DMS153 treated with DMSO at 0.1 percent for 48 hours (cell line): ENCODE measurements around the gene CIRBP.

ENCODE experiments used
- DNase-seq: peaks from one replicate; lab custom pipeline; 2025; ENCODE audit not compliant: unreplicated experiment; lab: John Stamatoyannopoulos, UW

Gene CIRBP

DNA sequence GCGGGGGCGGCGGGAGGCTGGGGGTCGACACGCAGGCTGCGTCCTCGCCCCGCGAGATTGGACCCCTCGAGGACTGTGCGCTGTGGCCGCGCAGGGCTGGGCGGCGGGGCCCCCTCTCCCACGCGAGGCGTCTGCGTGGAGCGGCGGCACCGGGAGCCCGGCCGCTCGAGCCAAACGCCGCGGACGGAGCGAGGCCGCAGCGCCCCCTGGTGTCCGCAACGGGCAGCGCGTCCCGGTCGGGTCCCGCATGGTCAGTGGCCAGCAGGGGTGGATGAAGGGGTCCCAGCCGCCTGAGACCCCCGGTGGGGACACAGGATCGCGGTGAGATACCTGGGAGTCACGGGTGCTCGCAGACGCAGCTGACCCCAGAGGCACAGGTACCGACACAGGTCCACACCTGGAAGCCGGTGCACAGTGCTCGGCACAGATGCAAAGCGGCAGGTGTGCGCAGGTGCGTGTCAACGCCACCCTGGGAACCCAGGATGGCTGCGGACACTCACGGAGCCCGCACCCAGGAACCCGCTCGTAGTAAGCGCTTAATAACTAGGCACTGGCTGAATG is 2.1 kb upstream of the CIRBP start:
- no peak for DNase-seq

DNA sequence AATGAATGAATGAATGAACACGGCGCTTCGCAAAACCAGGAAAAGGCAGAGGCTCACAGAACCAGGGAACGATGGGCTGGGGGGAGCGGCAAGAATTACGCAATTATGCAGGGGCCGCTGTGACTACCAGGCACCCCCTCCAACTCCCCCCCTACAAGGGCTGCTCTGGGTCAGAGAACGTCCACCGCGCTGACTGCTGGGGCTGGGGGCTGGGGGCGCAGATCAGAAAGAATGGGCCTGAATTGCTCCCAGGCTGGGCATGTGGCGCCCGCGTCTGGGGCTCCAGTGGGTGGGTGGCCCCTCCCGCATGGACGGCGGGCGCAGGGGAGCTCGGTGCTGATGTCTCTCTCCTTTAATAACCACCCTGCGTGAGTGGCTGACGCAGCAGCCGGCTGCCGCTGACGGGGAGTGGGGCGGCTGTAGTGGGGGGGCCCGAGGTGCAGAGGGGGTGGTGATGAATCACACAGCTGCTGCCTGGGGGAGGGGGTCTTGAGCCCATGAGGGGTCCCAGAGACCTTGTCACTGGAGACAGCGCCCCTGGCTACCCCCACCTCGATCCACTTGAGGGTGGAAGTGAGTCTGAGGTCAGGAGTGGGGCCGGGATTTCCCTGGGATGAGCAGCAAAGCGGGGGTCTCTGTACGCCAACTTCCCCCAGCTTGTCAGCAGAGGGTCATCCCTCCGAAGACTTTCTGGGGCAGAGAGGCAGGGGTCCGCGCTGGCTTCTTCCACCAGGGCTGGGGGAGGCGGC is 1.5 kb upstream of the CIRBP start:
- no peak for DNase-seq

DNA sequence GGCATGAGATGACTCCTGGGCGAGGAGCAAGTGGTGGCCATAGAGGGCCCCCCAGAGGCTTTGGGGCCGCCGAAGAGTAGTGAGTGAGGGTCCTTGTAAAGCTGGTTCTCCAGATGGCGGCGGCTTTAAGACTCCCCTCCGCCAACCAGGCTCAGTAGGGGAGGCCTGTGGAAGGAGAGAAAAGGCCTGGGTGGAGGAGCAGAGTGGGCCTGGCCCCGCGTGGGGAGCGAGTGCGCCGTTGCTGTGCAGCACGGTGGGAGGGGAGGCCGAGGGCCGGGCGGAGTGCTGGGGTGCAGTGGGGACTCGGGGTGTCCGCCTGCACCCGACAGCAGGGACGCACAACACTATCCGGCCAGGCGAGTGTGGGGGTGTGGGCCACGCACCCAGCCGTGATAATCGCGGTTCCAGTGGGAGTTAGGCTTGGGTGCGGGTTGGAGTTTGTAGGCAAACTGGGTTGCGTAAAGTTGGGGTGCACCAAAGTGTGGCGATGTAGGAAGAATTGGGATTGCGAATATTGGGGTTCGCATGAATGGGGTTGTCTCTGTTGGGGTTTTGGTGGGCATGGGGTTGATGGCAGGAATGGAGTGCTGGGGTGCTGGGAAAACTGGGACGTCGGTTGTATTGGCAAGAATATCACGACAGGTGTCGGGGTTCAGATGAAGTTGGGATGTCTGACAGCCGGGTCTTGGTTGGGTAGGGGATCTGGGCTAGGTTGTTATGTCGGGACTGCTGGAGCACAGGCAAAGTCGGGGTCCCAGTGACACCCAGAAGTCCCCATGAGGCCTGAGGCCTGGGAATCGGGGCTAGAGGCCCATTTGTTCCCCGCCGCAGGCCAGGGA is 687 bp upstream of the CIRBP start:
- DNase-seq, result no peak

DNA sequence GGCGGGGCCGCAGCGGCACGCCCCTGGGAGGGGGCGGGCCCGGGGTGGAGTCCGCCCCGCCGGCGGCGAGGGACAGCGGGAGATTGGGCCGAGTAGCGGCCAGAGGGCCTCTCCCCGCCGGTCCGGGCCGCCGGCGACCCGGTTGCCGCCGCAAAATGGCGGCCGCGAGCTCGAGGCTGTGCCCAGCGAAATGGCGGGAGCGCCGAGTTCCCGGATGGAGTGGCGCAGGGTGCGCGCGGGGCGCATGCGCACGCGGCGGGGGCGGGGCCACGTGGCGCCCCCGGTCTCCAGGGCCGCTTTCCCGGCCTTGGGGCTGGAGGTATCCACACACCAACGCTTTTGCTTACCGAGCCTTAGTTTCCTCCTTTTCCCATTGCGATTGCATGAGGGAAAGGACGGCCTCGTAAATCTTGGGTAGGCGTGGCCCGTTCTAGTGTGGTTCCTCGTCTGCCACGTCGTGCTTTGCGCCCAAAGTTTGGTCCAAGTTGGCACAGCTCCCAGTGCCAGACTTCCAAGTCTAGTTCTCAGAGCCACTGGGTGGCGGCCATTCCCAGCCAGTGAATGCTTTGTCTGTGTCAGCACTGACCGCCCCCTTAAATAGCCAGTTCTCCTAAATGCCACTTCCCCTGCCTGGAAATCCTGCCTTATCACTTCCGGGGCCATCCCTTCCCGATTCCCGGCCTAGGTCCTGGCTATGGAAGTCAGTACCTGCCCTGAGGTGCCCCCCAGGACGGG is 513 bp downstream of the CIRBP start:
- no peak for DNase-seq

DNA sequence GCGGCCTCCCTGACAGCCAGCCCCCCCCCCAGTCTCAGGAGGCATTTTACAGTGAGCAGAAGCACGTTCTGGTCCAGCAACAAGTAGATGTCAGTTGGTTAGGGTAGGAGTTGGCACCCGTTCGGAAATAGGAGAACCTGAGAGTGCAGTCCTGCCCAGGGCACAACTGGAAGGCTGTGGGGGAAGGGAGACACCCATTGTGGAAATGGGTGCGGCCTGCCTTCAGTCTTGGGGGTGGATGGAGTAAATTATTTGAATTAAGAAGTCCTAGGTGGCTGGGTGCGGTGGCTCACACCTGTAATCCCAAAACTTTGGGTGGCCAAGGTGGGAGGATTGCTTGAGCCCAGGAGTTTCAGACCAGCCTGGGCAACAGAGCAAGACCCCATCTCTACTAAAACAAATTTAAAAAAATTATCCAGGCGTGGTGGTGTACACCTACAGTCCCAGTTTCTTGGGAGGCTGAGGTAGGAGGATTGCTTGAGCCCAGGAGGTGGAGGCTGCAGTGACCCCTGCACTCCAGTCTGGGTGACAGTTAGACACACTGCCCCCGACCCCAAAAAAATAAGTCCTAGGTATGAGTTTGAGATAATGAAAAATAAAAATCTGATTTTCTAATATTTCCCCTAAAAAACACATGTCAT is 1.2 kb downstream of the CIRBP start:
- no peak for DNase-seq

DNA sequence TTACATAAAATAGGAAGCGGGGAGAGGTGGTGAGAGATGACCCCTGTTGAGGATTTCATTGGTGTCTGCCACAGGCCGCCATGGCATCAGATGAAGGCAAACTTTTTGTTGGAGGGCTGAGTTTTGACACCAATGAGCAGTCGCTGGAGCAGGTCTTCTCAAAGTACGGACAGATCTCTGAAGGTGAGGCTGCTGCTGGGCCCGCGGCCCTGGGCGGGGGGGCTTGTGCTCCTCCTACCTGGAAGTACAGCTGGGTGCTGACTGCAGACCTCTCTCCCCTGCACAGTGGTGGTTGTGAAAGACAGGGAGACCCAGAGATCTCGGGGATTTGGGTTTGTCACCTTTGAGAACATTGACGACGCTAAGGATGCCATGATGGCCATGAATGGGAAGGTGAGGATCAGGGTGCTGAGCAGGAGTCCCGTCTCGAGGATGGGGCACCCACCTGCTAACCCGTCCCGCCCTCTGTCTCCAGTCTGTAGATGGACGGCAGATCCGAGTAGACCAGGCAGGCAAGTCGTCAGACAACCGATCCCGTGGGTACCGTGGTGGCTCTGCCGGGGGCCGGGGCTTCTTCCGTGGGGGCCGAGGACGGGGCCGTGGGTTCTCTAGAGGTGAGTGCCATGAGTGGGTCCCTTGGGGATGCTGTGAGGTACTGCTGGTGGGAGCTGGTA is 1.9 kb downstream of the CIRBP start:
- no peak for DNase-seq

DNA sequence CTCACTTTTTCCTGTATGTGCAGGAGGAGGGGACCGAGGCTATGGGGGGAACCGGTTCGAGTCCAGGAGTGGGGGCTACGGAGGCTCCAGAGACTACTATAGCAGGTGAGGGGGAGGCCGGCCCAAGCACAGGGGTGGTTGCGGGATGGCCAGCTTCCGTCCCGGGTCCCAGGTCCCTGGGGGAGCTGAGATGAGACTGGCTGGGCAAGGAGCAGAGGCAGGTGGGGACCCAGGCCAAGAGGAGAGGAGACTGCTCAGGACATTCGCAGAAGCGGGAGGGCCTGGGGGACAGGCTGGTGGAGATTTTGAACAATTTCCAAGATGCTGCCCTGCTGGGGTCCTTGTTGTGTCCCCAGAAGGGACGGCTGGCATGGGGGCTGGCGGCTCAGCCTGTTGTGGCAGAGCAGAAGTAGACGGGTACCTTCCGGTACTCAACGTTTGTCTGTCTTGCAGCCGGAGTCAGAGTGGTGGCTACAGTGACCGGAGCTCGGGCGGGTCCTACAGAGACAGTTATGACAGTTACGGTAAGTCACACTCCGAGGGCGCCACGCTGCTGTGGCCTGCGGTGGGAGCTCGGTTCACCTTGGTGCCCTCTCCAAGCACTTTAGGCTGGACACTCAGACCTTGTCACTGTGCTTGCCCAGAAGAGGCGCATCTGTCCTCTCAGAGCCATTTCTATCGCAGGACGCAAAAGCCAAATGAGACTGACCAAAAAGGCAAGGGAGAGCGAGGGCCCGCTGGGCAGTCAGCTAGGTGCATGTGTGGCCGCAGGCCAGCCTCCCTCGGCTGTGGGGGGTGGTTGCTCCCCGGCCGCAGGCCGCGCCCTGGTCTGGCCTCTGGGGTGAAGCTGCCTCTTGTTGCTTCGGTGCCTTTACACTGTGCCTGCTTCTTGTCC is 2.6 kb downstream of the CIRBP start:
- no peak for DNase-seq

DNA sequence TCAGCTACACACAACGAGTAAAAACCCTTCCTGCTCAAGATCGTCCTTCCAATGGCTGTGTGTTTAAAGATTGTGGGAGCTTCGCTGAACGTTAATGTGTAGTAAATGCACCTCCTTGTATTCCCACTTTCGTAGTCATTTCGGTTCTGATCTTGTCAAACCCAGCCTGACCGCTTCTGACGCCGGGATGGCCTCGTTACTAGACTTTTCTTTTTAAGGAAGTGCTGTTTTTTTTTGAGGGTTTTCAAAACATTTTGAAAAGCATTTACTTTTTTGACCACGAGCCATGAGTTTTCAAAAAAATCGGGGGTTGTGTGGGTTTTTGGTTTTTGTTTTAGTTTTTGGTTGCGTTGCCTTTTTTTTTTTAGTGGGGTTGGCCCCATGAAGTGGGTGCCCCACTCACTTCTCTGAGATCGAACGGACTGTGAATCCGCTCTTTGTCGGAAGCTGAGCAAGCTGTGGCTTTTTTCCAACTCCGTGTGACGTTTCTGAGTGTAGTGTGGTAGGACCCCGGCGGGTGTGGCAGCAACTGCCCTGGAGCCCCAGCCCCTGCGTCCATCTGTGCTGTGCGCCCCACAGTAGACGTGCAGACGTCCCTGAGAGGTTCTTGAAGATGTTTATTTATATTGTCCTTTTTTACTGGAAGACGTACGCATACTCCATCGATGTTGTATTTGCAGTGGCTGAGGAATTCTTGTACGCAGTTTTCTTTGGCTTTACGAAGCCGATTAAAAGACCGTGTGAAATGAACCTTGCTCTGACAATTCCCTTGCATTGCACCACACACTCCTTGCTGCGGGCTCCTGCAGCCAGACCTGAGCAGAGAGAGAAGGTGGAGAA is 3.5 kb downstream of the CIRBP start:
- DNase-seq, result no peak

DNA sequence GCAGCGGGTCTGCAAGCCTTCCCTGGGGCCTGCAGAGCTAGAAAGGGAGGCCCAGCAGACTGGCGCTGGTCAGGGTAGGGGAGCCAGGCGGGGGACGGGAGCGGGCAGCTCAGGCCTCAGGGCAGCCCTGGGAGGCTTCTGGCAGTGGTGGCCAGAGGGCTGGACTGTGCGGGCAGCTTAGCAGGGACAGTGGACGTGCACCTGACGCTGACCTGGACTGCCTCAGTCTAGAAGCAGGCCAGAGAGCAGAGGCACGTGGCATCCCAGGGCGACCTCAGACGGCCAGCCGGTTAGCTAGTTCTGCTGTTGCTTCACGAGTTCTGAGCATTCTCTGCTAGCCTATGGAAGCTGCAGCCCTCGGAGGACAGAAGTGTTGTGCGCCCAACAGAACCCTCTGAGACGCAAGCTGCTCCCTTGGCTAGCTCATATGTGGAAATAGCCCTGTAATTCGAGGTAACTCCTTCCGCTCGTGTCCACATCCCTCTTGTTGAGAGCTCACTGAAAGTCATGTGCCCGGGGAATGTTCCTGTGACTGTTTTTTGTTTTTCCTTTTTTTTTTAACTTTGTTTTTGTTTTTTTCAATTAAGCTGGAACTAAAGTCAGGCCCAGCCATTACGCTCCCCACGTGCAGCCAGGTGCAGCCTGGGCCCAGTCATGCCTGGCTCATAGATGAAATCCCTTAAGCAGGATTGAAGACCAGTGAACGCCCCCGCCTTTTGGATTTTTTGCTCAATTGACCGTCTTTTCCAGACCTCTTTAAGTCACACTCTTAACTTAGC is 4.3 kb downstream of the CIRBP start:
- no peak for DNase-seq

DNA sequence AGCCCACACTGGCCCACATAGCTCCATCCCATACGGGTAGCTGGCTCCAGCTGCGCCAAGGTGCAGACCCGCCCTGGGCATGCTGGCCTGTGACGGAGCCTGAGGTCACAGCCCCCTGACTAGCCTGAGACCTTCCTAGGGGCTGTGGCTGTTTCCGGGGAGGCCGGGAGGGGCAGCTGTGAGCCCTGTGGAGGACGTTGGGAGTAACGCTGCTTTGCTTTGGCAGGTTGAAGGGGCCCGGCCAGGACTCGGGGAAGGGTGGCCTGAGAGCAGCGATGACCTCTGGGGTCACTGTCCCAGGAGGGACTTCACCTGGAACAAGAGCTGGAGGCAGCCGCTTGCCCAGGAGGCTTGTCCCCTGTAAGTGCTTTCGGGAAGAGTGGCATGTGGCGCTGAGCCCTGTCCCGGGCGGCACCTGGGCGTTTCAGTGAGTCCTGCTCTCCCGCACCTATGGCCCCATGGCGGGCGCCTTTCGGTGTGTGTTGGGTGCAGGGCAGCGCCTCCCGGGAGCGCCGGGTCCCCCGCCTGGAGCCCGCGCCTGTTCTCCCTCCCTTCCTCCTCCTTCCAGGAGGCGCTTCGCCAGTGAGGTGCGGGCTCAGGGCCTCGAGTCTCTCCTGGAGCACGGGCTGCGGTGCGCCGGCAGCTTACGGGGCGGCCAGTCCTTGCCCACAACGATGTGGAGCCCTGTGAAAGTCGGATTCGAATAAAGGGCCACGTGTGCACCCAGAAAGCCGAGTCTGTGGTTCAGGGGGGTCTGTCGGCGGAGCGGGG is 5.1 kb downstream of the CIRBP start:
- no peak for DNase-seq

DNA sequence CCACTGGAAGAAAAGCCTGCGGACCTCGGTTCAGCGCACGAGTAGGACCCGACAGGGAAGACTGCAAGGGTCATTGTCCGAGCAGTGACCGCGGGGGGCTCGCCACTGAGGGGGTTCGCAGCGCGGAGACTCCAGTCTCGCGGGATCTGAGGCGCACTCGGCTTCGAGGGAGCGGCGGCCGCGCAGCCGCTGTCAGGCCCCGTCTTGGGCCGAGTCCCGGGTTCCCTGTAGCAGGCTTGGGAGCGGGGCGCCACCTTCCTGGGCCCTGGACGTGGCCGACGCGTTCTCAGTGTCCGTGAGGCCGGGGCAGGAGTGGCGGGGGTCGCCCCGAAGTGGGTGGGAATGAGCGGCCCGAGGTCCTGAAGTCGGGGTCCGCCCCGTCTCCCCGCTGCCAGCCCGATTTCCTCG is 5.7 kb downstream of the CIRBP start:
- DNase-seq, result no peak

DNA sequence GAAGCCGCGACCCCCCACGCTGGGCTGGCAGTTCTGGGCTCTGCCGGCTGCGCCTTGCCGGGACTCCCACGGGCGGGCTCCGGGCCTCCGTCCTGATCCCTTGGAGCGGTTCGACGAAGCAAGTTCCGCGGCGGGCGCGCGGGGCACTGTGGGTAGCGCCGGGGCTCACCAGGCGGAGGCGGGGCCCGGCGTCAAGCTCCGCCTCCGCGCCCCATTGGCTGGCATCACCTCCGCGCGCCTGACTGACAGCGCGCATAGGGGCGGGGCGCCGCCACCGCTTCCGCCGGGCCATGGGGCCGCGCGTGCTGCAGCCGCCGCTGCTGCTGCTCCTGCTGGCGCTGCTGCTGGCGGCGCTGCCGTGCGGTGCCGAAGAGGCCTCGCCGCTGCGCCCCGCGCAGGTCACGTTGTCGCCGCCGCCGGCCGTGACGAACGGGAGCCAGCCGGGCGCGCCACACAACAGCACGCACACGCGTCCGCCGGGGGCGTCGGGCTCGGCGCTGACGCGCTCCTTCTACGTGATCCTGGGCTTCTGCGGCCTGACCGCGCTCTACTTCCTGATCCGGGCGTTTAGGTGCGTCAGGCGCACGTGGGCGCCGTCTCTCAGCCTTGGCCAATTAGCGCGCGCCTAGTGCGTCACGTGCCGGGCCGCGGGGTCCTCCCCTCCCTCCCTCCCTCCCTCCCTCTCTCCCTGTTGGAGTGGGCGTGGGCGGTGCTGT is 6.3 kb downstream of the CIRBP start, which contains the start of gene FAM174C:
Gene FAM174C, plus strand, starts transcription at position 271 of the 716 bp plus-strand sequence. Its CDS starts 20 bp downstream, at position 291.
- peak; percentile 44 for DNase-seq

DNA sequence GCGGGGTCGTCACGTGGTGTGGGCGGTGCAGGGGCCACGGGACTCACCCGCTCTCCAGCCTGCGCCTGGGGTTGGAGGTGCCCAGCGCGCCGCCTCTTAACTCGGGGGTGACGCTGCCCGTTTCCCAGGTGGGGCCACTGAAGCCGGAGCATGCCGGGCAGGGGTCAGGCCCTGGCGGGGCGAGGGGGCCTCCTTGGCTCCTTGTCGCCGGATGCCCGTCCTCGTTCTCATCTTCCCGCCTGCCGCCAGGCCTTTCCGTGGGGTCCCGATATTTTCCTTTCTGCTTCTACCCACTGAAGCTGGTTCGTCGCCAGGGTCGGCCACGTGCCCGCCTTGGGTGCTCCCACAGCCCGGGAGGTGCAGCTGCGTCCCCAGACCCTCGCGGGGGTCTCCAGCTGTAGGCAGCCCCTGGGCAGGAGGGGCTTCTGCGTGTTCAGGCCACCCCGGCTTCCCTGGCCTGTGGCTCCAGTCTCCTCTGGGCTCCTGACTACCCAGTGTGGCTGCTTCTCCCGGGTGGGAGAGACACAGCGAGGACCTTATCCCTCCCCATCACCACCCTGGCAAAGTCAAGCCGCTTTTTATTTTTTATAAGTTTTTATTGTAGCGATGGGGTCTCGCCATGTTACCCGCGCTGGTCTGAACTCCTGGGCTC is 7.0 kb downstream of the CIRBP start:
- DNase-seq, result no peak

DNA sequence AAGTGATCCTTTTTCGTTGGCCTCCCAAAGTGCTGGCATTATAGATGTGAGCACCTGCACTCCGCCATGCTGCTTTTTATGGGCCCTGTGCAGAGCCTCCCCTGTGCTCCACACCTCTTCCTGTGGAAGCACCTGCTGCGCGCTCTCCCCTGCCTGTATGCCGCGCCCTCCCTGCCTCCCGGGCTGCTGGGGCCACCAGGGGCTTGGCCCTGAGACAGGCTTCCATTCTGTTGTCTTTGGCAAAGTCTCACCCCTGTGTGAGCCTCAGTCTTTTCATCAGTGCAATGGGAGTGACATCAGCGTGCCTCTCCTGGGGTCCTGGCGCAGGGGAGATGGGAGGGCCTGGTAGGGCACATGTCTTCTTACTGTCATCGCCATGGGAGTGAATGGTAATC is 7.5 kb downstream of the CIRBP start:
- no peak for DNase-seq

DNA sequence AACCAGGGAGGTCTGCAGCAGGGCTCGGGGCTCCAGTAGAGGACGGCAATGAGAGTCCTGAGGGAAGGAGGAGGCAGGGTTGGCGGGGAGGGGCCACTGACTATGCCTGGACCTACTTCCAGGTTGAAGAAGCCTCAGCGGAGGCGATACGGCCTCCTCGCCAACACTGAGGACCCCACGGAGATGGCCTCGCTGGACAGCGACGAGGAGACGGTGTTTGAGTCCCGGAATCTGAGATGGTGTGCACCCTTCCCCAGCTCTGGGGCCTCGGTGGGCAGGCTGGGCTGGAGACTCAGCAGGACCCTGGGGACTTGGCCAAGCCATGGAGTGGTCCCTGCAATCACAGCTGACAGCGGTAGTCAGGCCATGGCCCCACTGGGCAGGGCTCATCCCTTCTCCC is 7.9 kb downstream of the CIRBP start:
- no peak for DNase-seq

DNA sequence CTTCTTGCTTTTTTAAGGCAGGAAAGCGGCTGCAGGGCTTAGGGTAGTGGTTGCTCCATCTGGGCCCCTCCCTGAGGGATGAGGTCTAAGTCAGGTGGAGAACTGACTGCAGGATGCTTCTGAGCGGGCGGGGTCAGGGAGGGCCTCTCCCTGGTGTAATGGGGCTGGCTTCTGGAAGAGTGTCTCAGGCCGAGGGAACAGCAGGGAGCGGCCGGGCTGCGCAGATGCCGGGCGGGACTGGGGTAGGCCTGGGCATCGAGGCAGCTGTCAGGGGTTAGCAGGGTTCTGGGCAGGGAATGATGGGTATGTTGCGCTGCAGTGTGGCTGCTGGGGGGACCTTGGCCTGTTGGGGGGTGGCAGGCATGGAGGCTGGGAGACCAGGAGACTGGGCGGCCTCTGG is 8.9 kb downstream of the CIRBP start:
- no peak for DNase-seq
